ENCODE results near the gene BARX1. TPM values are rescaled to one million over a fixed set of nuclear protein-coding genes. Genes with fewer than 3 reads are reported as not detected.
"Not testable (repeated sequence)": the region's sequence is repeated elsewhere in the genome, so short reads cannot be mapped to it uniquely, and the experiment has no call there.

Gene BARX1
- total and polyA plus RNA-seq, 2 experiments from 2014 or later = not detected

GRCh38 chr9:93944011-93944410 is 11.1 kb downstream of the BARX1 start:
- H3K4me2 ChIP-seq (ENCODE audit: unreplicated experiment) = no peak overlapping the region
- no peaks in the 10 kb centered on the region for H3K9me3 ChIP-seq (ENCODE audit: low read depth)
- no peak overlapping the region for H2AFZ ChIP-seq
- TF ChIP-seq EZH2phosphoT487 (IDR thresholded peaks at IDR 0.05; ENCODE audit: insufficient read depth, low read depth) (no peak), EZH2 (IDR thresholded peaks at IDR 0.05; ENCODE audit: insufficient read depth, poor library complexity, severe bottlenecking) (no peak)
- no peaks in the 10 kb centered on the region for H3K9me2 ChIP-seq (ENCODE audit: insufficient read depth)
- H3K9ac ChIP-seq = no peak overlapping the region
- H3K27ac ChIP-seq = no peak overlapping the region
- H3K4me1 ChIP-seq (ENCODE audit: insufficient read depth) = no peaks in the 10 kb centered on the region
- no peaks in the 10 kb centered on the region for H3F3A ChIP-seq (ENCODE audit: insufficient read depth)
- in situ Hi-C loops (cut with MboI) = no loop called here
- H3K36me3 ChIP-seq (ENCODE audit: low read depth) = no peaks in the 10 kb centered on the region
- H4K20me1 ChIP-seq (ENCODE audit: insufficient read depth) = no peaks in the 10 kb centered on the region
- H3K4me3 ChIP-seq = no peak overlapping the region
- 68 to 76% methylated on average over 4 of the region's 4 CpGs for whole genome bisulfite sequencing, 2 experiments (ENCODE audit: low coverage in 1 of 2, low lambda C conversion rate in 2 of 2, missing lambda C conversion rate in 2 of 2)
- H3K27me3 ChIP-seq (replicated peaks; ENCODE audit: insufficient read depth) = peaks cover 66% of the 10 kb centered on the region
- H3K79me2 ChIP-seq (ENCODE audit: insufficient read depth) = no peaks in the 10 kb centered on the region
- DNase-seq = no peak

- H3K79me2 ChIP-seq (ENCODE audit: insufficient read depth) = no peaks in the 10 kb centered on the region
- peaks cover 50% of the 10 kb centered on the region for H3K27me3 ChIP-seq (replicated peaks; ENCODE audit: insufficient read depth)
- H3K4me2 ChIP-seq (ENCODE audit: unreplicated experiment) = no peak overlapping the region
- in situ Hi-C loops (cut with MboI) = no loop called here
- H3K36me3 ChIP-seq (ENCODE audit: low read depth) = no peaks in the 10 kb centered on the region
- H3K9me3 ChIP-seq (ENCODE audit: low read depth) = no peaks in the 10 kb centered on the region
- H3F3A ChIP-seq (ENCODE audit: insufficient read depth) = no peaks in the 10 kb centered on the region
- no peak for TF ChIP-seq EZH2phosphoT487 (IDR thresholded peaks at IDR 0.05; ENCODE audit: insufficient read depth, low read depth)
- TF ChIP-seq EZH2 (IDR thresholded peaks at IDR 0.05; ENCODE audit: insufficient read depth, poor library complexity, severe bottlenecking) = no peak
- H3K4me3 ChIP-seq = no peak overlapping the region
- no peaks in the 10 kb centered on the region for H4K20me1 ChIP-seq (ENCODE audit: insufficient read depth)
- DNase-seq = no peak
- H2AFZ ChIP-seq = no peak overlapping the region
- 46 to 47% methylated on average over 7 of the region's 7 CpGs for WGBS, 2 experiments (ENCODE audit: low coverage in 1 of 2, low lambda C conversion rate in 2 of 2, missing lambda C conversion rate in 2 of 2)
- H3K9me2 ChIP-seq (ENCODE audit: insufficient read depth) = no peaks in the 10 kb centered on the region
- H3K27ac ChIP-seq = no peak overlapping the region
- no peaks in the 10 kb centered on the region for H3K4me1 ChIP-seq (ENCODE audit: insufficient read depth)
- no peak overlapping the region for H3K9ac ChIP-seq
These were observed 13.0 kb downstream of the BARX1 start for GRCh38 chr9:93942161-93942560.

GRCh38 chr9:93941493-93941892 is 13.7 kb downstream of the BARX1 start:
- Histone ChIP-seq H3K36me3 (ENCODE audit: low read depth) (no peaks in the 10 kb centered on the region), H3K9me2 (ENCODE audit: insufficient read depth) (no peaks in the 10 kb centered on the region), H3K9me3 (ENCODE audit: low read depth) (no peaks in the 10 kb centered on the region), H3F3A (ENCODE audit: insufficient read depth) (no peaks in the 10 kb centered on the region), H3K27ac (no peak overlapping the region), H3K4me1 (ENCODE audit: insufficient read depth) (no peaks in the 10 kb centered on the region), H3K4me2 (ENCODE audit: unreplicated experiment) (no peak overlapping the region), H3K79me2 (ENCODE audit: insufficient read depth) (no peaks in the 10 kb centered on the region), H2AFZ (no peak overlapping the region), H3K27me3 (replicated peaks; ENCODE audit: insufficient read depth) (peaks cover 44% of the 10 kb centered on the region), H3K4me3 (no peak overlapping the region), H4K20me1 (ENCODE audit: insufficient read depth) (no peaks in the 10 kb centered on the region), H3K9ac (no peak overlapping the region)
- 31 to 37% methylated on average over 2 of the region's 2 CpGs for WGBS, 2 experiments (ENCODE audit: low coverage in 1 of 2, low lambda C conversion rate in 2 of 2, missing lambda C conversion rate in 2 of 2)
- in situ Hi-C loops (cut with MboI) = no loop called here
- TF ChIP-seq EZH2phosphoT487 (IDR thresholded peaks at IDR 0.05; ENCODE audit: insufficient read depth, low read depth) (no peak), EZH2 (IDR thresholded peaks at IDR 0.05; ENCODE audit: insufficient read depth, poor library complexity, severe bottlenecking) (no peak)
- DNase-seq = no peak

GRCh38 chr9:93940951-93941350 is 14.2 kb downstream of the BARX1 start:
- H4K20me1 ChIP-seq (ENCODE audit: insufficient read depth) = no peaks in the 10 kb centered on the region
- 53 to 61% methylated on average over 8 of the region's 8 CpGs for WGBS, 2 experiments (ENCODE audit: low coverage in 1 of 2, low lambda C conversion rate in 2 of 2, missing lambda C conversion rate in 2 of 2)
- H3K27ac ChIP-seq = no peak overlapping the region
- no peaks in the 10 kb centered on the region for H3K9me3 ChIP-seq (ENCODE audit: low read depth)
- H3F3A ChIP-seq (ENCODE audit: insufficient read depth) = no peaks in the 10 kb centered on the region
- no peak overlapping the region for H3K9ac ChIP-seq
- H3K27me3 ChIP-seq (replicated peaks; ENCODE audit: insufficient read depth) = peaks cover 39% of the 10 kb centered on the region
- TF ChIP-seq EZH2 (IDR thresholded peaks at IDR 0.05; ENCODE audit: insufficient read depth, poor library complexity, severe bottlenecking) = no peak
- TF ChIP-seq EZH2phosphoT487 (IDR thresholded peaks at IDR 0.05; ENCODE audit: insufficient read depth, low read depth) = no peak
- no peaks in the 10 kb centered on the region for H3K79me2 ChIP-seq (ENCODE audit: insufficient read depth)
- no peak overlapping the region for H2AFZ ChIP-seq
- in situ Hi-C loops (cut with MboI) = no loop called here
- no peaks in the 10 kb centered on the region for H3K9me2 ChIP-seq (ENCODE audit: insufficient read depth)
- no peak overlapping the region for H3K4me2 ChIP-seq (ENCODE audit: unreplicated experiment)
- no peak for DNase-seq
- no peaks in the 10 kb centered on the region for H3K4me1 ChIP-seq (ENCODE audit: insufficient read depth)
- no peaks in the 10 kb centered on the region for H3K36me3 ChIP-seq (ENCODE audit: low read depth)
- H3K4me3 ChIP-seq = no peak overlapping the region

DNA sequence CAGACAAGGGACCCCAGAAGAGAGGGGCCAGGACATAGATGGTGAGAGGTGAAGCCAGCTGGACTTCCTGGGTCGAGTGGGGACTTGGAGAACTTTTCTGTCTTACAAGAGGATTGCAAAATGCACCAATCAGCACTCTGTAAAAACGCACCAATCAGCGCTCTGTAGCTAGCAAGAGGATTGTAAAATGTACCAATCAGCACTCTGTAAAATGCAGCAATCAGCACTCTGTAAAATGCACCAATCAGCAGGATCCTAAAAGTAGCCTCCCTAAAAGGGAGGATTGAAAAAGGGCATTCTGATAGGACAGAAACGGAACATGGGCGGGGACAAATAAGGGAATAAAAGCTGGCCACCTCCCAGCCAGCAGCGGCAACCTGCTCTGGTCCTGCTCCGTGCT is 15.6 kb downstream of the BARX1 start:
- DNase-seq; H3K4me2 ChIP-seq (ENCODE audit: unreplicated experiment); H3K36me3 ChIP-seq (ENCODE audit: low read depth); in situ Hi-C loops (cut with MboI); H3K79me2 ChIP-seq (ENCODE audit: insufficient read depth); H3K4me3 ChIP-seq; H3K27ac ChIP-seq; H3K9me3 ChIP-seq (ENCODE audit: low read depth); H4K20me1 ChIP-seq (ENCODE audit: insufficient read depth); H3K9me2 ChIP-seq (ENCODE audit: insufficient read depth); H3K9ac ChIP-seq; H2AFZ ChIP-seq; H3F3A ChIP-seq (ENCODE audit: insufficient read depth); H3K4me1 ChIP-seq (ENCODE audit: insufficient read depth): not testable (repeated sequence)
- 57 to 59% methylated on average over 7 of the region's 7 CpGs for WGBS, 2 experiments (ENCODE audit: low coverage in 1 of 2, low lambda C conversion rate in 2 of 2, missing lambda C conversion rate in 2 of 2)
- peaks cover 30% of the 10 kb centered on the region for H3K27me3 ChIP-seq (replicated peaks; ENCODE audit: insufficient read depth)

Data from GM23248 (cell line).